B cell (primary cell): ENCODE data around the gene GFPT2. TPM values are rescaled to one million over a fixed set of nuclear protein-coding genes. Genes with fewer than 3 reads are reported as not detected.

ENCODE experiments used
- ATAC-seq: fragments of 200-7000 bp; cut with Tn5 transposase; one replicate; pipeline ENCODE4 v1.10.0; 2021; ENCODE audit warnings: low read depth, mild to moderate bottlenecking, moderate number of reproducible peaks, moderate library complexity
- CTCF ChIA-PET: fragments of 350-600 bp; sonication (Branson Sonifier 250); formaldehyde crosslinking; loops from one replicate; lab custom pipeline; 2021; ENCODE audit warnings: antibody characterized with exemption, inconsistent platforms; lab: Charles Lee
- POLR2A ChIA-PET: fragments of 350-600 bp; sonication (Branson Sonifier 250); formaldehyde crosslinking; loops from one replicate; lab custom pipeline; 2021; ENCODE audit warnings: antibody characterized with exemption; lab: Charles Lee
- DNase-seq: peaks from one replicate; pipeline ENCODE4 v3.0.0; 2013
- H2AFZ ChIP-seq: 2 replicates; pipeline ENCODE4 v1.6.1; 2012; ENCODE audit warnings: mild to moderate bottlenecking, low read depth, low read length; ENCODE audit not compliant: insufficient read depth, poor library complexity, severe bottlenecking
- H3K27ac ChIP-seq, 2 donors: 1 replicate in 1 of 2; 2 replicates in 1 of 2; pipeline ENCODE4 v1.5.1; 2012 to 2013; ENCODE audit warnings: low read length in 2 of 2, mild to moderate bottlenecking in 2 of 2, moderate library complexity in 1 of 2
- H3K27me3 ChIP-seq, 4 experiments: fragments of 200-600 bp in 1 of 4; sonication (generic) in 1 of 4; replicated peaks in 1 of 4; 1 replicate in 2 of 4; 2 replicates in 2 of 4; pipeline versions ENCODE4 v1.6.1 to v1.7.0; 2013 to 2016; ENCODE audit warnings: low read length in 3 of 4, mild to moderate bottlenecking in 2 of 4, mixed read lengths in 1 of 4, moderate library complexity in 1 of 4; ENCODE audit not compliant: insufficient read depth in 4 of 4, control insufficient read depth in 3 of 4; ENCODE audit errors: control extremely low read depth in 1 of 4
- H3K36me3 ChIP-seq, 2 experiments: replicated peaks in 1 of 2; 1 replicate in 1 of 2; 2 replicates in 1 of 2; pipeline versions ENCODE4 v1.6.1 to v1.7.1; 2013; ENCODE audit warnings: low read length in 1 of 2; ENCODE audit not compliant: insufficient read depth in 2 of 2, control insufficient read depth in 1 of 2; ENCODE audit errors: control extremely low read depth in 1 of 2, extremely low read depth in 1 of 2
- H3K4me1 ChIP-seq, 2 donors: fragments of 200-600 bp in 1 of 2; sonication (generic) in 1 of 2; 1 replicate in 1 of 2; 2 replicates in 1 of 2; pipeline versions ENCODE4 v1.5.1 to v1.6.1; 2013 to 2017; ENCODE audit warnings: low read length in 2 of 2; ENCODE audit not compliant: control insufficient read depth in 2 of 2, insufficient read depth in 2 of 2
- H3K4me2 ChIP-seq: replicated peaks from 2 replicates; pipeline ENCODE3; 2012; ENCODE audit warnings: mild to moderate bottlenecking, low read depth, low read length; ENCODE audit not compliant: poor library complexity, severe bottlenecking
- H3K4me3 ChIP-seq, 5 experiments: fragments of 200-600 bp in 1 of 5; sonication (generic) in 1 of 5; 1 replicate in 3 of 5; 2 replicates in 2 of 5; pipeline versions ENCODE4 v1.5.1 to v1.7.0; 2011 to 2016; ENCODE audit warnings: low read length in 4 of 5, mild to moderate bottlenecking in 4 of 5, low read depth in 2 of 5, control low read depth in 1 of 5, moderate library complexity in 1 of 5; ENCODE audit not compliant: insufficient read depth in 1 of 5; ENCODE audit errors: control extremely low read depth in 1 of 5, extremely low read depth in 1 of 5
- H3K79me2 ChIP-seq: fragments of 200-600 bp; sonication (generic); one replicate; pipeline ENCODE4 v1.6.0; 2016; ENCODE audit warnings: low read length; ENCODE audit not compliant: control insufficient read depth, insufficient read depth
- H3K9ac ChIP-seq: fragments of 200-600 bp; sonication (generic); 2 replicates; pipeline ENCODE4 v1.6.1; 2017; ENCODE audit warnings: mild to moderate bottlenecking, low read length, moderate library complexity
- H3K9me3 ChIP-seq, 3 donors: one replicate each; pipeline versions ENCODE4 v1.6.1 to v1.7.1; 2013; ENCODE audit warnings: low read length in 2 of 3; ENCODE audit not compliant: control insufficient read depth in 2 of 3, insufficient read depth in 1 of 3; ENCODE audit errors: control extremely low read depth in 1 of 3
- H4K20me1 ChIP-seq: 2 replicates; pipeline ENCODE4 v1.6.0; 2012; ENCODE audit warnings: mild to moderate bottlenecking, low read length; ENCODE audit not compliant: insufficient read depth, control insufficient read depth, poor library complexity, severe bottlenecking
- H3K27ac Mint-ChIP-seq: one replicate; pipeline ENCODE4 v1.8.0; 2021; ENCODE audit warnings: mixed read lengths
- H3K27me3 Mint-ChIP-seq: one replicate; pipeline ENCODE4 v1.8.0; 2021; ENCODE audit warnings: mixed read lengths
- H3K4me1 Mint-ChIP-seq: one replicate; pipeline ENCODE4 v1.8.0; 2021; ENCODE audit warnings: mixed read lengths
- H3K4me3 Mint-ChIP-seq: one replicate; pipeline ENCODE4 v1.8.0; 2021; ENCODE audit warnings: mixed read lengths
- H3K9me3 Mint-ChIP-seq: one replicate; pipeline ENCODE4 v1.8.0; 2022; ENCODE audit warnings: mixed read lengths; ENCODE audit not compliant: insufficient read depth
- CTCF ChIP-seq: fragments of 200-600 bp; IDR thresholded peaks from one replicate; pipeline ENCODE4 v1.8.0; 2022; ENCODE audit warnings: antibody characterized with exemption, mild to moderate bottlenecking
- EZH2 ChIP-seq: IDR thresholded peaks from 2 replicates; pipeline ENCODE4 v1.6.1; 2012; ENCODE audit warnings: borderline replicate concordance, low read depth, mild to moderate bottlenecking, moderate library complexity, low read length; ENCODE audit not compliant: insufficient read depth, poor library complexity, severe bottlenecking
- WGBS: methylation state at CpG from one replicate; pipeline ENCODE4 v1.1.5; 2013; ENCODE audit warnings: missing lambda C conversion rate; ENCODE audit not compliant: insufficient coverage; 5-methylcytosine and 5-hydroxymethylcytosine counted together
- intact Hi-C: fragments of 100-400 bp; cut with micrococcal nuclease; formaldehyde crosslinking; loops from one replicate; pipeline ENCODE4 v1.10.0; 2022
- polyA plus RNA-seq: library from polyadenylated mRNA; depleted of rRNA; stranded (reverse); fragments of >200 nt; gene quantifications from 2 replicates; pipeline ENCODE4 v1.2.3, GENCODE V29; 2012
- total RNA-seq, 2 donors: library from RNA; stranded (reverse); fragments of 120-200 nt in 1 of 2; gene quantifications; 1 replicate in 1 of 2; 2 replicates in 1 of 2; pipeline versions ENCODE4 v1.2.3 to v1.2.4, GENCODE V29; 2013 to 2022

GFPT2 gene
- total and polyA plus RNA-seq, 2 donors (not counting 1 experiment from before 2014, with no cell fraction given): 0.03 to 2.8 TPM

DNA sequence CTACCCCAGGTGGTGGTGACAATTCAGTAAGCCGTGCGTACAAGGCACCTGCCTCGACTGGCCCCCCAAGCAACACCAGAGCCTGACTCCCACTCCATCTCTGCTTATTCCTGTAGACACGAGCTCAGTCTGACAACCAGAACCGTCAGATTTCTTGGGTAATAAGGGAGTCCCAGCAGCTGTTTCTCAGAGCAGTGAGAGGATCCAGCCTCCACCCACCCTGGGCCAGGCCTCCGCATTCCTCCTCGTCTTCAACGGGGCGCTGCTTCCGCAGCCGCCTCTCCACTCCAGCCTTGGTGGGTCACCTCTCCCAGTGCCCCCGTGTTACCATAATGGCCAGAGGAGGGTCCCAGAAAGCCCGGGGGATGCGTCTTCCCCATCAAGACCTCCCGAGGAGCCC lies 27.7 kb upstream of the GFPT2 start:
- Mint-ChIP-seq H3K4me1 (no peaks in the 10 kb centered on the region), H3K9me3 (no peaks in the 10 kb centered on the region), H3K4me3 (no peak overlapping the region), H3K27ac (no peak overlapping the region), H3K27me3 (no peaks in the 10 kb centered on the region)
- H3K4me2 ChIP-seq: no peak overlapping the region
- H3K79me2 ChIP-seq: no peaks in the 10 kb centered on the region
- H3K36me3 ChIP-seq: no peaks in the 10 kb centered on the region
- H3K9ac ChIP-seq: no peak overlapping the region
- ATAC-seq: no peak
- no peak overlapping the region for H3K4me3 ChIP-seq
- no peaks in the 10 kb centered on the region for H3K27me3 ChIP-seq
- POLR2A ChIA-PET: no interaction called here
- no peak overlapping the region for H2AFZ ChIP-seq
- no peak overlapping the region for H3K27ac ChIP-seq
- intact Hi-C loops: no loop called here
- 92% methylated on average over 13 of the region's 15 CpGs for WGBS
- CTCF ChIA-PET: no interaction called here
- no peak for DNase-seq
- no peaks in the 10 kb centered on the region for H4K20me1 ChIP-seq
- H3K9me3 ChIP-seq: no peaks in the 10 kb centered on the region
- no peak for TF ChIP-seq EZH2
- no peak for TF ChIP-seq CTCF
- H3K4me1 ChIP-seq: no peaks in the 10 kb centered on the region

GRCh38 chr5:180380441-180380840 lies 27.3 kb upstream of the GFPT2 start:
- Mint-ChIP-seq H3K27me3 (no peaks in the 10 kb centered on the region), H3K27ac (no peak overlapping the region), H3K9me3 (no peaks in the 10 kb centered on the region), H3K4me3 (no peak overlapping the region), H3K4me1 (no peaks in the 10 kb centered on the region)
- Histone ChIP-seq H3K27ac (no peak overlapping the region), H3K36me3 (no peaks in the 10 kb centered on the region), H3K27me3 (no peaks in the 10 kb centered on the region), H3K9ac (no peak overlapping the region), H3K4me1 (no peaks in the 10 kb centered on the region), H3K9me3 (no peaks in the 10 kb centered on the region), H2AFZ (no peak overlapping the region), H3K4me3 (no peak overlapping the region), H3K79me2 (no peaks in the 10 kb centered on the region), H3K4me2 (no peak overlapping the region), H4K20me1 (no peaks in the 10 kb centered on the region)
- POLR2A ChIA-PET: no interaction called here
- CTCF ChIA-PET: no interaction called here
- WGBS: no CpG with 5 or more reads among the region's 10 CpGs
- intact Hi-C loops: no loop called here
- DNase-seq: no peak
- ATAC-seq: no peak
- no peak for TF ChIP-seq EZH2
- no peak for TF ChIP-seq CTCF
